Natural killer cell (primary cell): ENCODE measurements around the gene TREH. TPM values are rescaled to one million over a fixed set of nuclear protein-coding genes. Genes with fewer than 3 reads are reported as not detected.

Experiments used
- ATAC-seq, 3 donors: fragments of 150-1000 bp in 2 of 3; fragments of 200-7000 bp in 1 of 3; cut with Tn5 transposase; 1 replicate in 1 of 3; 2 replicates in 2 of 3; pipeline ENCODE4 v1.10.0; 2021; ENCODE audit warnings: mild to moderate bottlenecking in 2 of 3, moderate library complexity in 2 of 3
- DNase-seq, 2 donors: peaks; one replicate each; pipeline versions ENCODE4 v3.0.0 to v3.0.0-alpha.2; 2013 to 2021; ENCODE audit warnings: mixed read lengths in 1 of 2
- H3K27ac ChIP-seq: one replicate; pipeline ENCODE4 v1.5.1; 2013; ENCODE audit warnings: mild to moderate bottlenecking, low read length
- H3K27me3 ChIP-seq: one replicate; pipeline ENCODE4 v1.6.1; 2013; ENCODE audit warnings: low read length; ENCODE audit not compliant: control insufficient read depth, insufficient read depth
- H3K36me3 ChIP-seq: one replicate; pipeline ENCODE4 v1.6.1; 2013; ENCODE audit warnings: low read length; ENCODE audit not compliant: control insufficient read depth, insufficient read depth
- H3K4me1 ChIP-seq: one replicate; pipeline ENCODE4 v1.6.1; 2013; ENCODE audit warnings: low read length; ENCODE audit not compliant: control insufficient read depth, insufficient read depth
- H3K4me3 ChIP-seq: one replicate; pipeline ENCODE4 v1.5.1; 2013; ENCODE audit warnings: low read length
- H3K9me3 ChIP-seq: one replicate; pipeline ENCODE4 v1.6.1; 2013; ENCODE audit warnings: low read length; ENCODE audit not compliant: control insufficient read depth, insufficient read depth
- H3K27ac Mint-ChIP-seq, 2 donors: one replicate each; pipeline ENCODE4 v1.8.0; 2022; ENCODE audit warnings: mild to moderate bottlenecking in 2 of 2, mixed read lengths in 2 of 2, moderate library complexity in 1 of 2
- H3K27me3 Mint-ChIP-seq, 2 donors: one replicate each; pipeline ENCODE4 v1.8.0; 2022; ENCODE audit warnings: low read depth in 2 of 2, mixed read lengths in 2 of 2
- H3K36me3 Mint-ChIP-seq: one replicate; pipeline ENCODE4 v1.8.0; 2022; ENCODE audit warnings: mixed read lengths
- H3K4me1 Mint-ChIP-seq, 2 donors: one replicate each; pipeline ENCODE4 v1.8.0; 2022; ENCODE audit warnings: mixed read lengths in 2 of 2
- H3K4me3 Mint-ChIP-seq: one replicate; pipeline ENCODE4 v1.8.0; 2022; ENCODE audit warnings: mild to moderate bottlenecking, moderate library complexity, mixed read lengths
- H3K9me3 Mint-ChIP-seq, 2 donors: one replicate each; pipeline ENCODE4 v1.8.0; 2022; ENCODE audit warnings: mixed read lengths in 2 of 2
- CTCF ChIP-seq: fragments of 200-600 bp; IDR thresholded peaks from one replicate; pipeline ENCODE4 v1.8.0; 2022; ENCODE audit warnings: antibody characterized with exemption
- WGBS: methylation state at CpG from one replicate; pipeline ENCODE4 v1.1.7; 2013; ENCODE audit warnings: missing lambda C conversion rate; ENCODE audit not compliant: insufficient coverage; 5-methylcytosine and 5-hydroxymethylcytosine counted together
- intact Hi-C: fragments of 100-400 bp; cut with micrococcal nuclease; formaldehyde crosslinking; loops from one replicate; pipeline ENCODE4 v1.14.2; 2022
- total RNA-seq, 4 donors: library from RNA; stranded (reverse); fragments of 120-200 nt in 1 of 4; gene quantifications; one replicate each; pipeline versions ENCODE4 v1.2.3 to v1.2.4, GENCODE V29; 2013 to 2022

TREH gene
- total RNA-seq, 3 donors from 2014 or later (not counting 1 experiment from before 2014, with no cell fraction given): not detected

GRCh38 chr11:118618115-118618990 is 61.1 kb downstream of the TREH start:
- Histone ChIP-seq H3K27me3 (peaks cover 7% of the 10 kb centered on the region), H3K36me3 (no peaks in the 10 kb centered on the region), H3K4me3 (no peak overlapping the region), H3K4me1 (peaks cover 15% of the 10 kb centered on the region), H3K9me3 (no peaks in the 10 kb centered on the region), H3K27ac (no peak overlapping the region)
- H3K4me3 Mint-ChIP-seq: no peak overlapping the region
- 95% methylated on average over 10 of the region's 11 CpGs for WGBS
- H3K27ac Mint-ChIP-seq: no peak overlapping the region
- no peak for TF ChIP-seq CTCF
- intact Hi-C loops: no loop called here
- no peak for DNase-seq
- peaks cover 0 to 12% of the 10 kb centered on the region in 2 donors for H3K27me3 Mint-ChIP-seq
- no peaks in the 10 kb centered on the region for H3K36me3 Mint-ChIP-seq
- H3K9me3 Mint-ChIP-seq: no peaks in the 10 kb centered on the region
- H3K4me1 Mint-ChIP-seq: peaks cover 7 to 8% of the 10 kb centered on the region in 2 donors
- no peak for ATAC-seq

- WGBS: 96% methylated on average over 5 of the region's 5 CpGs
- intact Hi-C loops: no loop called here
- peaks cover 0 to 19% of the 10 kb centered on the region in 2 donors for H3K27me3 Mint-ChIP-seq
- peaks cover 14% of the 10 kb centered on the region for H3K4me1 ChIP-seq
- no peaks in the 10 kb centered on the region for H3K9me3 ChIP-seq
- H3K27me3 ChIP-seq: peaks cover 5% of the 10 kb centered on the region
- H3K27ac Mint-ChIP-seq: no peak overlapping the region
- ATAC-seq (no peak), DNase-seq (no peak)
- no peaks in the 10 kb centered on the region for H3K9me3 Mint-ChIP-seq
- no peak overlapping the region for H3K4me3 ChIP-seq
- H3K27ac ChIP-seq: no peak overlapping the region
- H3K36me3 ChIP-seq: no peaks in the 10 kb centered on the region
- H3K4me3 Mint-ChIP-seq: no peak overlapping the region
- TF ChIP-seq CTCF: no peak
- no peaks in the 10 kb centered on the region for H3K36me3 Mint-ChIP-seq
- peaks cover 11 to 12% of the 10 kb centered on the region in 2 donors for H3K4me1 Mint-ChIP-seq
Observed at GRCh38 chr11:118615976-118616371, 63.5 kb downstream of the TREH start.

- no peak for DNase-seq
- no peaks in the 10 kb centered on the region for H3K36me3 Mint-ChIP-seq
- Histone ChIP-seq H3K4me3 (no peak overlapping the region), H3K4me1 (peaks cover 13% of the 10 kb centered on the region), H3K36me3 (no peaks in the 10 kb centered on the region), H3K27ac (no peak overlapping the region), H3K9me3 (no peaks in the 10 kb centered on the region), H3K27me3 (peaks cover 2% of the 10 kb centered on the region)
- no peak for TF ChIP-seq CTCF
- intact Hi-C loops: no loop called here
- H3K27me3 Mint-ChIP-seq: peaks cover 0 to 17% of the 10 kb centered on the region in 2 donors
- ATAC-seq: no peak
- H3K27ac Mint-ChIP-seq: no peak overlapping the region
- 73% methylated on average over 6 of the region's 6 CpGs for WGBS
- H3K4me1 Mint-ChIP-seq: peaks cover 6 to 8% of the 10 kb centered on the region in 2 donors
- no peak overlapping the region for H3K4me3 Mint-ChIP-seq
- no peaks in the 10 kb centered on the region for H3K9me3 Mint-ChIP-seq
Observed at GRCh38 chr11:118615282-118615975, 64.0 kb downstream of the TREH start.
